Neuronal stem cell (in vitro differentiated cells): ENCODE results near the gene TMEM126A.

Experiments
- DNase-seq: peaks from one replicate; pipeline ENCODE4 v3.0.0-alpha.2; 2013; ENCODE audit warnings: low spot score
- H2AFZ ChIP-seq: one replicate; pipeline ENCODE4 v1.6.1; 2013; ENCODE audit warnings: mild to moderate bottlenecking, low read length, inconsistent platforms
- H2AK5ac ChIP-seq: 2 replicates; pipeline ENCODE4 v1.6.1; 2013; ENCODE audit warnings: low read depth, mild to moderate bottlenecking, inconsistent platforms, low read length, moderate library complexity, mixed read lengths
- H2BK120ac ChIP-seq: 2 replicates; pipeline ENCODE4 v1.6.1; 2013; ENCODE audit warnings: low read depth, mild to moderate bottlenecking, inconsistent platforms, low read length, moderate library complexity, mixed read lengths
- H2BK12ac ChIP-seq: one replicate; pipeline ENCODE4 v1.6.1; 2013; ENCODE audit warnings: low read length, inconsistent platforms
- H2BK15ac ChIP-seq: 2 replicates; pipeline ENCODE4 v1.6.1; 2013; ENCODE audit warnings: mild to moderate bottlenecking, low read length, inconsistent platforms, mixed read lengths
- H2BK5ac ChIP-seq: one replicate; pipeline ENCODE4 v1.6.1; 2013; ENCODE audit warnings: inconsistent platforms, mild to moderate bottlenecking, low read length, moderate library complexity
- H3K14ac ChIP-seq: one replicate; pipeline ENCODE4 v1.6.1; 2013; ENCODE audit warnings: low read length, inconsistent platforms
- H3K18ac ChIP-seq: 2 replicates; pipeline ENCODE4 v1.6.1; 2013; ENCODE audit warnings: low read length, inconsistent platforms
- H3K23ac ChIP-seq: 2 replicates; pipeline ENCODE4 v1.6.1; 2013; ENCODE audit warnings: low read depth, mild to moderate bottlenecking, mixed read lengths, low read length, inconsistent platforms; ENCODE audit not compliant: poor library complexity
- H3K27ac ChIP-seq: replicated peaks from 3 replicates; pipeline ENCODE4 v1.5.1; 2013; ENCODE audit warnings: low read length, inconsistent platforms
- H3K27me3 ChIP-seq, 3 experiments: 2 replicates each; pipeline ENCODE4 v1.6.1; 2013; ENCODE audit warnings: low read length in 3 of 3, mild to moderate bottlenecking in 2 of 3, inconsistent platforms in 1 of 3, low read depth in 1 of 3, mixed read lengths in 1 of 3, moderate library complexity in 1 of 3; ENCODE audit not compliant: control insufficient read depth in 3 of 3, insufficient read depth in 3 of 3
- H3K36me3 ChIP-seq, 2 donors: replicated peaks in 1 of 2; 2 replicates each; pipeline ENCODE4 v1.6.1; 2013; ENCODE audit warnings: low read length in 2 of 2; ENCODE audit not compliant: control insufficient read depth in 2 of 2, insufficient read depth in 2 of 2
- H3K4ac ChIP-seq: 2 replicates; pipeline ENCODE4 v1.6.1; 2013; ENCODE audit warnings: inconsistent platforms, mild to moderate bottlenecking, low read length, moderate library complexity
- H3K4me1 ChIP-seq, 2 donors: 1 replicate in 1 of 2; 2 replicates in 1 of 2; pipeline ENCODE4 v1.6.1; 2013; ENCODE audit warnings: low read length in 2 of 2, low read depth in 1 of 2; ENCODE audit not compliant: control insufficient read depth in 2 of 2, insufficient read depth in 1 of 2
- H3K4me2 ChIP-seq: one replicate; pipeline ENCODE4 v1.6.1; 2013; ENCODE audit warnings: mild to moderate bottlenecking, low read length, inconsistent platforms; ENCODE audit not compliant: insufficient read depth, poor library complexity, severe bottlenecking
- H3K4me3 ChIP-seq, 2 donors: 2 replicates each; pipeline ENCODE4 v1.5.1; 2013; ENCODE audit warnings: low read length in 2 of 2, mild to moderate bottlenecking in 2 of 2, inconsistent platforms in 1 of 2, moderate library complexity in 1 of 2
- H3K79me1 ChIP-seq: one replicate; pipeline ENCODE4 v1.6.1; 2013; ENCODE audit warnings: low read depth, mild to moderate bottlenecking, inconsistent platforms, low read length, moderate library complexity
- H3K9ac ChIP-seq: one replicate; pipeline ENCODE4 v1.6.1; 2013; ENCODE audit warnings: mild to moderate bottlenecking, low read depth, low read length, inconsistent platforms; ENCODE audit not compliant: poor library complexity
- H3K9me3 ChIP-seq, 2 donors: replicated peaks in 1 of 2; 2 replicates each; pipeline versions ENCODE3 to v1.6.1; 2013; ENCODE audit warnings: low read length in 2 of 2, mild to moderate bottlenecking in 2 of 2, inconsistent platforms in 1 of 2, low read depth in 1 of 2, mixed read lengths in 1 of 2, moderate library complexity in 1 of 2; ENCODE audit not compliant: control insufficient read depth in 2 of 2, insufficient read depth in 1 of 2
- H4K8ac ChIP-seq: one replicate; pipeline ENCODE4 v1.6.1; 2013; ENCODE audit warnings: low read depth, mild to moderate bottlenecking, inconsistent platforms, low read length, moderate library complexity
- H4K91ac ChIP-seq: one replicate; pipeline ENCODE4 v1.6.1; 2013; ENCODE audit warnings: low read length, low read depth, mild to moderate bottlenecking, inconsistent platforms; ENCODE audit not compliant: poor library complexity
- WGBS, 2 donors: extraction: QIAGEN DNeasy Blood & Tissue Kit; methylation state at CpG; one replicate each; pipeline ENCODE4 v1.1.7; 2013; ENCODE audit warnings: missing lambda C conversion rate in 2 of 2, mixed read lengths in 1 of 2; ENCODE audit not compliant: insufficient read length in 2 of 2, insufficient replicate concordance in 1 of 2; ENCODE audit errors: extremely low coverage in 2 of 2; 5-methylcytosine and 5-hydroxymethylcytosine counted together

Gene TMEM126A

GRCh38 chr11:85697747-85698146 is 50.0 kb downstream of the TMEM126A start:
- Histone ChIP-seq H3K4me3 (no peak overlapping the region), H3K27ac (no peak overlapping the region), H4K8ac (no peak overlapping the region), H3K18ac (no peak overlapping the region), H2AFZ (no peak overlapping the region), H2BK15ac (no peak overlapping the region), H3K4me1 (no peaks in the 10 kb centered on the region), H3K14ac (no peak overlapping the region), H2BK5ac (no peak overlapping the region), H3K36me3 (peaks cover 0 to 36% of the 10 kb centered on the region in 2 donors), H2BK120ac (no peak overlapping the region), H3K27me3 (no peaks in the 10 kb centered on the region), H3K4me2 (no peak overlapping the region), H3K79me1 (no peaks in the 10 kb centered on the region), H3K4ac (no peak overlapping the region), H3K23ac (no peak overlapping the region), H4K91ac (no peak overlapping the region), H2AK5ac (no peak overlapping the region), H3K9me3 (no peaks in the 10 kb centered on the region), H3K9ac (no peak overlapping the region), H2BK12ac (no peak overlapping the region)
- WGBS, 2 donors: no CpG with 5 or more reads among the region's 2 CpGs
- DNase-seq: no peak

- Histone ChIP-seq H3K27ac (no peak overlapping the region), H3K79me1 (no peaks in the 10 kb centered on the region), H3K27me3 (no peaks in the 10 kb centered on the region), H2BK12ac (no peak overlapping the region), H3K4me1 (no peaks in the 10 kb centered on the region), H3K23ac (no peak overlapping the region), H3K4ac (no peak overlapping the region), H2BK15ac (no peak overlapping the region), H3K9ac (no peak overlapping the region), H4K8ac (no peak overlapping the region), H4K91ac (no peak overlapping the region), H3K36me3 (peaks cover 0 to 36% of the 10 kb centered on the region in 2 donors), H3K4me3 (no peak overlapping the region), H2BK5ac (no peak overlapping the region), H2BK120ac (no peak overlapping the region), H2AFZ (no peak overlapping the region), H3K4me2 (no peak overlapping the region), H2AK5ac (no peak overlapping the region), H3K14ac (no peak overlapping the region), H3K18ac (no peak overlapping the region), H3K9me3 (no peaks in the 10 kb centered on the region)
- WGBS, 2 donors: no CpG with 5 or more reads among the region's 1 CpG
- no peak for DNase-seq
Measured at GRCh38 chr11:85698195-85698594, 50.4 kb downstream of the TMEM126A start.

- H3K27ac ChIP-seq: no peak overlapping the region
- H3K18ac ChIP-seq: no peak overlapping the region
- H2BK15ac ChIP-seq: no peak overlapping the region
- no peaks in the 10 kb centered on the region for H3K27me3 ChIP-seq
- DNase-seq: no peak
- no peak overlapping the region for H2BK5ac ChIP-seq
- WGBS, 2 donors: no CpG with 5 or more reads among the region's 2 CpGs
- no peak overlapping the region for H3K4me3 ChIP-seq
- no peak overlapping the region for H2BK12ac ChIP-seq
- H4K91ac ChIP-seq: no peak overlapping the region
- no peaks in the 10 kb centered on the region for H3K4me1 ChIP-seq
- H4K8ac ChIP-seq: no peak overlapping the region
- no peak overlapping the region for H3K4ac ChIP-seq
- H3K14ac ChIP-seq: no peak overlapping the region
- no peak overlapping the region for H3K9ac ChIP-seq
- H2BK120ac ChIP-seq: no peak overlapping the region
- H3K79me1 ChIP-seq: no peaks in the 10 kb centered on the region
- H2AK5ac ChIP-seq: no peak overlapping the region
- no peak overlapping the region for H2AFZ ChIP-seq
- peaks cover 0 to 28% of the 10 kb centered on the region in 2 donors for H3K36me3 ChIP-seq
- no peak overlapping the region for H3K23ac ChIP-seq
- no peak overlapping the region for H3K4me2 ChIP-seq
- H3K9me3 ChIP-seq: no peaks in the 10 kb centered on the region
Measured at GRCh38 chr11:85699957-85700741, 52.4 kb downstream of the TMEM126A start.

GRCh38 chr11:85704967-85705366 is 57.2 kb downstream of the TMEM126A start:
- no peaks in the 10 kb centered on the region for H3K27me3 ChIP-seq
- peaks cover 0 to 5% of the 10 kb centered on the region in 2 donors for H3K36me3 ChIP-seq
- H4K8ac ChIP-seq: no peak overlapping the region
- no peaks in the 10 kb centered on the region for H3K4me1 ChIP-seq
- no peak overlapping the region for H3K23ac ChIP-seq
- no peak overlapping the region for H3K4ac ChIP-seq
- H3K27ac ChIP-seq: no peak overlapping the region
- H3K4me2 ChIP-seq: no peak overlapping the region
- H3K79me1 ChIP-seq: no peaks in the 10 kb centered on the region
- H2AK5ac ChIP-seq: no peak overlapping the region
- H2BK12ac ChIP-seq: no peak overlapping the region
- no peak overlapping the region for H2BK5ac ChIP-seq
- WGBS, 2 donors: no CpG with 5 or more reads among the region's 3 CpGs
- H3K4me3 ChIP-seq: no peak overlapping the region
- no peak overlapping the region for H2BK15ac ChIP-seq
- no peak for DNase-seq
- H3K9me3 ChIP-seq: no peaks in the 10 kb centered on the region
- H2AFZ ChIP-seq: no peak overlapping the region
- H3K18ac ChIP-seq: no peak overlapping the region
- H3K9ac ChIP-seq: no peak overlapping the region
- H2BK120ac ChIP-seq: no peak overlapping the region
- H3K14ac ChIP-seq: no peak overlapping the region
- H4K91ac ChIP-seq: no peak overlapping the region
